SU-DHL-6 (cell line): ENCODE data around the gene VSIG4.

Experiments
- EZH2phosphoT487 ChIP-seq: fragments of 200-600 bp; sonication (generic), shearing (Covaris generic); conservative IDR thresholded peaks from 2 replicates; pipeline ENCODE4 v1.6.1; 2018; ENCODE audit warnings: mild to moderate bottlenecking, antibody characterized with exemption, low read length, moderate library complexity, mixed read lengths
- TF ChIP-seq, protein P1 (sequence below): fragments of 200-600 bp; sonication (generic); IDR thresholded peaks from one replicate; pipeline ENCODE4 v1.5.1; 2017; ENCODE audit warnings: antibody characterized with exemption, mild to moderate bottlenecking, low read length, moderate library complexity; ENCODE audit not compliant: insufficient read depth, poor library complexity, severe bottlenecking

DNA sequence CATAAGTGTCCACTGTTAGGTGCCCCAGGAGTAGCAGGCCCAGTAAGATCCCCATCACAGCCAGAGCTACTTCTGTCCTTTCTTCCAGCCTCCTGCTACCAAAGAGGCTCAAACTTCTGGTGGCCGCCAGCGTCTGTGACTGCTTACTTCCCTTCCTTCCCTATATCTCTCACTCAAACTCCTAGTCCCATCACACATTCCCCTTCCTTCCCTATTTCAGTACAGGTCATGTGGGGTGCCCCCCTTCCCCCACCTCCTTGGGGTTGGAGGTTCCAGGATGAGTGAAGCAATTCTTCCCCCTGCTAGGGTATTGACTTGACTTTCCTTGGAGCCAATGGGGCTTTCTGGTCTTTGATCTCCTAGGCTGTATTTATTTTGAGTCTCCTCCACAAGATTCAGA, at the start of gene VSIG4:
- TF ChIP-seq, protein P1, sequence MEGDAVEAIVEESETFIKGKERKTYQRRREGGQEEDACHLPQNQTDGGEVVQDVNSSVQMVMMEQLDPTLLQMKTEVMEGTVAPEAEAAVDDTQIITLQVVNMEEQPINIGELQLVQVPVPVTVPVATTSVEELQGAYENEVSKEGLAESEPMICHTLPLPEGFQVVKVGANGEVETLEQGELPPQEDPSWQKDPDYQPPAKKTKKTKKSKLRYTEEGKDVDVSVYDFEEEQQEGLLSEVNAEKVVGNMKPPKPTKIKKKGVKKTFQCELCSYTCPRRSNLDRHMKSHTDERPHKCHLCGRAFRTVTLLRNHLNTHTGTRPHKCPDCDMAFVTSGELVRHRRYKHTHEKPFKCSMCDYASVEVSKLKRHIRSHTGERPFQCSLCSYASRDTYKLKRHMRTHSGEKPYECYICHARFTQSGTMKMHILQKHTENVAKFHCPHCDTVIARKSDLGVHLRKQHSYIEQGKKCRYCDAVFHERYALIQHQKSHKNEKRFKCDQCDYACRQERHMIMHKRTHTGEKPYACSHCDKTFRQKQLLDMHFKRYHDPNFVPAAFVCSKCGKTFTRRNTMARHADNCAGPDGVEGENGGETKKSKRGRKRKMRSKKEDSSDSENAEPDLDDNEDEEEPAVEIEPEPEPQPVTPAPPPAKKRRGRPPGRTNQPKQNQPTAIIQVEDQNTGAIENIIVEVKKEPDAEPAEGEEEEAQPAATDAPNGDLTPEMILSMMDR, result no peak
- TF ChIP-seq EZH2phosphoT487, result no peak
